ENCODE measurements around the gene RAPGEF6.

DNA sequence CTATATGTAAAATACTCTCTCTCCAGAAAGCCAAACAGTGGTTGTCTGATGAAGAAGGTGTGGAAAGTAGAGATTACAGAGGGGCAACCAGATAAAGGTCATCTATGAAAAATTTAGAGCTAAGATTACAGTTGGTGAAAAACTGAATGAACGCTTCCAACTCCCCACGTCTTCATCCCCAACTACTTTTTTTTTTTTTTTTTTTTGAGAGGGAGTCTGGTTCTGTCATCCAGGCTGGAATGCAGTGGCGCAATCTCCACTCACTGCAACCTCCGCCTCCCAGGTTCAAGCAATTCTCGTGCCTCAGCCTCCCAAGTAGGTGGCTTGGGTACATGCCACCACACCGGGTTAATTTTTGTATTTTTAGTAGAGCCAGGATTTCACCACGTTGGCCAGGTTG is 64.3 kb downstream of the RAPGEF6 start:
- TF ChIP-seq POLR2A (IDR thresholded peaks at IDR 0.05) (no peak), POLR2AphosphoS5 (IDR thresholded peaks at IDR 0.05) (no peak), EP300 (IDR thresholded peaks at IDR 0.05) (no peak)
- TF ChIP-seq, protein P1, sequence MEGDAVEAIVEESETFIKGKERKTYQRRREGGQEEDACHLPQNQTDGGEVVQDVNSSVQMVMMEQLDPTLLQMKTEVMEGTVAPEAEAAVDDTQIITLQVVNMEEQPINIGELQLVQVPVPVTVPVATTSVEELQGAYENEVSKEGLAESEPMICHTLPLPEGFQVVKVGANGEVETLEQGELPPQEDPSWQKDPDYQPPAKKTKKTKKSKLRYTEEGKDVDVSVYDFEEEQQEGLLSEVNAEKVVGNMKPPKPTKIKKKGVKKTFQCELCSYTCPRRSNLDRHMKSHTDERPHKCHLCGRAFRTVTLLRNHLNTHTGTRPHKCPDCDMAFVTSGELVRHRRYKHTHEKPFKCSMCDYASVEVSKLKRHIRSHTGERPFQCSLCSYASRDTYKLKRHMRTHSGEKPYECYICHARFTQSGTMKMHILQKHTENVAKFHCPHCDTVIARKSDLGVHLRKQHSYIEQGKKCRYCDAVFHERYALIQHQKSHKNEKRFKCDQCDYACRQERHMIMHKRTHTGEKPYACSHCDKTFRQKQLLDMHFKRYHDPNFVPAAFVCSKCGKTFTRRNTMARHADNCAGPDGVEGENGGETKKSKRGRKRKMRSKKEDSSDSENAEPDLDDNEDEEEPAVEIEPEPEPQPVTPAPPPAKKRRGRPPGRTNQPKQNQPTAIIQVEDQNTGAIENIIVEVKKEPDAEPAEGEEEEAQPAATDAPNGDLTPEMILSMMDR (IDR thresholded peaks at IDR 0.05), result no peak
